ENCODE results near the gene CACNG7.

Gene CACNG7

GRCh38 chr19:53960187-53960586 lies 51.1 kb downstream of the CACNG7 start:
- no peak for TF ChIP-seq CTCF (IDR thresholded peaks at IDR 0.05; ENCODE audit: low read depth, low read length, missing control alignments)

DNA sequence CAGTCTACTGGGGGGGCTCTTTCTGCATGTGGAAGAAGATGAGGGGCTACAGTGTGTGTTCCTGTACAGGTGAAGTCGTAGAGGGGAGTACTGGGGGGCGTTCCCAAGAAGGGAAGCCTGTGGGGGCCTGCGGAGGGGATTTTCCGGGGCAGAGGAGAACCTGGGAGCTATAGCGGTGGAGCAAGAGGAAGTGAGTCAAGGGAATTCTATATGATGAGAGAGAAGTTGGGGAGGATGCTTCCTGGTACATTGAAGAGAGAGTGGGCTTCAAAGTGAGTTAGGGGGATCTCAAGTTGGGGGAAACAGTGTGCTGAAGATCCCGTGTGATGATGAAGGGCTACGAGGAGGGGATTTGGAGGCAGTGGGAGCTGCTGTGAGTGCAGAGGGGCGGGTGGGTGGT lies 51.8 kb downstream of the CACNG7 start:
- no peak for DNase-seq (ENCODE audit: extremely low read depth, low read depth)
- TF ChIP-seq CTCF (IDR thresholded peaks at IDR 0.05; ENCODE audit: low read depth, low read length, missing control alignments): no peak
- no peak overlapping the region for H3K4me3 ChIP-seq (replicated peaks; ENCODE audit: low read depth, low read length)

More at GRCh38 chr19:53960187-53960586, 51.1 kb downstream of the CACNG7 start:
- H3K4me3 ChIP-seq (replicated peaks; ENCODE audit: low read depth, low read length): no peak overlapping the region
- no peak for DNase-seq (ENCODE audit: extremely low read depth, low read depth)

- H3K4me3 ChIP-seq (replicated peaks; ENCODE audit: low read depth, low read length): 0 out of 2 replicates have a peak overlapping the region, but pooled peaks have one; percentile 9
- no peak for DNase-seq (ENCODE audit: extremely low read depth, low read depth)
These were observed 52.7 kb downstream of the CACNG7 start for GRCh38 chr19:53961523-53962356.

GRCh38 chr19:53962887-53963431 lies 53.9 kb downstream of the CACNG7 start, which contains the start of gene CACNG8:
TSS of gene CACNG8 (plus strand) at chr19:53962937.
- 0 out of 2 replicates have a peak within 1 kb of the TSS, but pooled peaks have one; percentile 9 for H3K4me3 ChIP-seq (replicated peaks; ENCODE audit: low read depth, low read length)
- TF ChIP-seq CTCF (IDR thresholded peaks at IDR 0.05; ENCODE audit: low read depth, low read length, missing control alignments): no peak

More at GRCh38 chr19:53961523-53962356, 52.7 kb downstream of the CACNG7 start:
- no peak for TF ChIP-seq CTCF (IDR thresholded peaks at IDR 0.05; ENCODE audit: low read depth, low read length, missing control alignments)

GRCh38 chr19:53965091-53965490 lies 56.0 kb downstream of the CACNG7 start:
- TF ChIP-seq CTCF (IDR thresholded peaks at IDR 0.05; ENCODE audit: low read depth, low read length, missing control alignments): no peak
- DNase-seq (ENCODE audit: extremely low read depth, low read depth): no peak
- no peak overlapping the region for H3K4me3 ChIP-seq (replicated peaks; ENCODE audit: low read depth, low read length)

More at GRCh38 chr19:53962887-53963431, 53.9 kb downstream of the CACNG7 start, which contains the start of gene CACNG8:
- DNase-seq (ENCODE audit: extremely low read depth, low read depth): no peak

GRCh38 chr19:53966931-53967330 lies 57.9 kb downstream of the CACNG7 start:
- no peak for TF ChIP-seq CTCF (IDR thresholded peaks at IDR 0.05; ENCODE audit: low read depth, low read length, missing control alignments)
- no peak overlapping the region for H3K4me3 ChIP-seq (replicated peaks; ENCODE audit: low read depth, low read length)
- no peak for DNase-seq (ENCODE audit: extremely low read depth, low read depth)

Measured in HFF-Myc (cell line).